Activated CD4-positive, alpha-beta memory T cell treated with anti-CD3 and anti-CD28 coated beads for 36 hours (primary cell): ENCODE results near the gene OSGIN1. TPM values are rescaled to one million over a fixed set of nuclear protein-coding genes. Genes with fewer than 3 reads are reported as not detected.
"Not testable (repeated sequence)": the region's sequence is repeated elsewhere in the genome, so short reads cannot be mapped to it uniquely, and the experiment has no call there.

Experiments
- CTCF ChIA-PET: fragments of 350-600 bp; sonication (Branson Sonifier 250); formaldehyde crosslinking; loops from one replicate; lab custom pipeline; 2021; ENCODE audit warnings: antibody characterized with exemption, inconsistent platforms; lab: Charles Lee
- POLR2A ChIA-PET: fragments of 350-600 bp; sonication (Branson Sonifier 250); formaldehyde crosslinking; loops from one replicate; lab custom pipeline; 2021; ENCODE audit warnings: antibody characterized with exemption; lab: Charles Lee
- DNase-seq: peaks from one replicate; pipeline ENCODE4 v3.0.0-alpha.2; 2020
- H3K27ac Mint-ChIP-seq: one replicate; pipeline ENCODE4 v1.8.0; 2021; ENCODE audit warnings: mixed read lengths
- H3K27me3 Mint-ChIP-seq: one replicate; pipeline ENCODE4 v1.8.0; 2021; ENCODE audit warnings: mixed read lengths
- H3K36me3 Mint-ChIP-seq: one replicate; pipeline ENCODE4 v1.8.0; 2021; ENCODE audit warnings: mixed read lengths
- H3K4me1 Mint-ChIP-seq: one replicate; pipeline ENCODE4 v1.8.0; 2021; ENCODE audit warnings: low read depth, mixed read lengths
- H3K4me3 Mint-ChIP-seq: one replicate; pipeline ENCODE4 v1.8.0; 2021; ENCODE audit warnings: mild to moderate bottlenecking, mixed read lengths
- H3K9me3 Mint-ChIP-seq: one replicate; pipeline ENCODE4 v1.8.0; 2021; ENCODE audit warnings: mixed read lengths
- intact Hi-C: fragments of 100-400 bp; cut with micrococcal nuclease; formaldehyde crosslinking; loops from one replicate; pipeline ENCODE4 v1.15.1; 2023
- total RNA-seq, 2 experiments: library from RNA; stranded (reverse); gene quantifications; one replicate each; pipeline ENCODE4 v1.2.3, GENCODE V29; 2021

OSGIN1 gene
- total RNA-seq, 2 experiments from 2014 or later, result 0.34 to 0.40 TPM

- no peaks in the 10 kb centered on the region for H3K4me1 Mint-ChIP-seq
- H3K4me3 Mint-ChIP-seq, result no peak overlapping the region
- no peak for DNase-seq
- CTCF ChIA-PET, result no interaction called here
- H3K36me3 Mint-ChIP-seq, result no peaks in the 10 kb centered on the region
- intact Hi-C loops, result no loop called here
- POLR2A ChIA-PET, result no interaction called here
- H3K27me3 Mint-ChIP-seq, result no peaks in the 10 kb centered on the region
- H3K9me3 Mint-ChIP-seq, result no peaks in the 10 kb centered on the region
- no peak overlapping the region for H3K27ac Mint-ChIP-seq
Observed at GRCh38 chr16:83937922-83938885, 14.8 kb upstream of the OSGIN1 start.

- H3K36me3 Mint-ChIP-seq, result no peaks in the 10 kb centered on the region
- intact Hi-C loops, result no loop called here
- no peak overlapping the region for H3K27ac Mint-ChIP-seq
- no peaks in the 10 kb centered on the region for H3K27me3 Mint-ChIP-seq
- DNase-seq, result no peak
- ChIA-PET POLR2A (no interaction called here), CTCF (no interaction called here)
- H3K4me1 Mint-ChIP-seq, result no peaks in the 10 kb centered on the region
- no peaks in the 10 kb centered on the region for H3K9me3 Mint-ChIP-seq
- no peak overlapping the region for H3K4me3 Mint-ChIP-seq
Observed at GRCh38 chr16:83939266-83939855, 13.7 kb upstream of the OSGIN1 start.

GRCh38 chr16:83940119-83940518 is 12.9 kb upstream of the OSGIN1 start:
- no peaks in the 10 kb centered on the region for H3K27me3 Mint-ChIP-seq
- intact Hi-C loops, result no loop called here
- CTCF ChIA-PET, result no interaction called here

GRCh38 chr16:83940630-83941378 is 12.2 kb upstream of the OSGIN1 start:
- H3K4me3 Mint-ChIP-seq, result no peak overlapping the region
- POLR2A ChIA-PET, result no interaction called here
- no peaks in the 10 kb centered on the region for H3K4me1 Mint-ChIP-seq
- DNase-seq, result no peak
- intact Hi-C loops, result no loop called here
- H3K27me3 Mint-ChIP-seq, result no peaks in the 10 kb centered on the region
- H3K36me3 Mint-ChIP-seq, result no peaks in the 10 kb centered on the region
- H3K9me3 Mint-ChIP-seq, result no peaks in the 10 kb centered on the region
- CTCF ChIA-PET, result no interaction called here
- H3K27ac Mint-ChIP-seq, result no peak overlapping the region

More at GRCh38 chr16:83940119-83940518, 12.9 kb upstream of the OSGIN1 start:
- H3K36me3 Mint-ChIP-seq, result no peaks in the 10 kb centered on the region
- no peak overlapping the region for H3K27ac Mint-ChIP-seq
- H3K4me1 Mint-ChIP-seq, result no peaks in the 10 kb centered on the region
- H3K4me3 Mint-ChIP-seq, result no peak overlapping the region
- H3K9me3 Mint-ChIP-seq, result no peaks in the 10 kb centered on the region
- POLR2A ChIA-PET, result no interaction called here
- no peak for DNase-seq

GRCh38 chr16:83941546-83941945 is 11.5 kb upstream of the OSGIN1 start:
- H3K4me3 Mint-ChIP-seq, CTCF ChIA-PET, H3K36me3 Mint-ChIP-seq, H3K27ac Mint-ChIP-seq, H3K27me3 Mint-ChIP-seq, POLR2A ChIA-PET, DNase-seq, intact Hi-C loops, H3K4me1 Mint-ChIP-seq, H3K9me3 Mint-ChIP-seq: not testable (repeated sequence)

- ChIA-PET POLR2A (no interaction called here), CTCF (no interaction called here)
- no peak for DNase-seq
- no peak overlapping the region for H3K4me3 Mint-ChIP-seq
- no peak overlapping the region for H3K27ac Mint-ChIP-seq
- intact Hi-C loops, result no loop called here
- H3K27me3 Mint-ChIP-seq, result no peaks in the 10 kb centered on the region
- no peaks in the 10 kb centered on the region for H3K36me3 Mint-ChIP-seq
- H3K4me1 Mint-ChIP-seq, result no peaks in the 10 kb centered on the region
- H3K9me3 Mint-ChIP-seq, result no peaks in the 10 kb centered on the region
Observed at GRCh38 chr16:83942074-83942473, 11.0 kb upstream of the OSGIN1 start.

- Mint-ChIP-seq H3K27me3 (no peaks in the 10 kb centered on the region), H3K36me3 (no peaks in the 10 kb centered on the region), H3K27ac (no peak overlapping the region), H3K4me1 (no peaks in the 10 kb centered on the region), H3K4me3 (no peak overlapping the region), H3K9me3 (no peaks in the 10 kb centered on the region)
- intact Hi-C loops, result no loop called here
- ChIA-PET POLR2A (no interaction called here), CTCF (no interaction called here)
- DNase-seq, result no peak
Observed at GRCh38 chr16:83942815-83943515, 10.1 kb upstream of the OSGIN1 start.

GRCh38 chr16:83943516-83944050 is 9.5 kb upstream of the OSGIN1 start:
- H3K27me3 Mint-ChIP-seq, result no peaks in the 10 kb centered on the region
- no peak for DNase-seq
- no peaks in the 10 kb centered on the region for H3K4me1 Mint-ChIP-seq
- no peak overlapping the region for H3K4me3 Mint-ChIP-seq
- H3K27ac Mint-ChIP-seq, result no peak overlapping the region
- ChIA-PET CTCF (no interaction called here), POLR2A (no interaction called here)
- no peaks in the 10 kb centered on the region for H3K36me3 Mint-ChIP-seq
- intact Hi-C loops, result no loop called here
- no peaks in the 10 kb centered on the region for H3K9me3 Mint-ChIP-seq

- Mint-ChIP-seq H3K36me3 (no peaks in the 10 kb centered on the region), H3K4me3 (no peak overlapping the region), H3K4me1 (no peaks in the 10 kb centered on the region), H3K9me3 (no peaks in the 10 kb centered on the region), H3K27ac (no peak overlapping the region), H3K27me3 (no peaks in the 10 kb centered on the region)
- intact Hi-C loops, result no loop called here
- DNase-seq, result no peak
- POLR2A ChIA-PET, result no interaction called here
- CTCF ChIA-PET, result no interaction called here
Observed at GRCh38 chr16:83945587-83945986, 7.5 kb upstream of the OSGIN1 start.

- Mint-ChIP-seq H3K4me3 (no peak overlapping the region), H3K36me3 (no peaks in the 10 kb centered on the region), H3K4me1 (no peaks in the 10 kb centered on the region), H3K9me3 (no peaks in the 10 kb centered on the region), H3K27ac (no peak overlapping the region), H3K27me3 (no peaks in the 10 kb centered on the region)
- no peak for DNase-seq
- CTCF ChIA-PET, result interaction anchor here (0.8 kb wide), 1 partner anchor 10 kb away, joined by 3 read pairs; no protein-coding TSS in a partner anchor
- intact Hi-C loops, result no loop called here
- POLR2A ChIA-PET, result no interaction called here
Observed at GRCh38 chr16:83946154-83946780, 6.8 kb upstream of the OSGIN1 start.

- Mint-ChIP-seq H3K9me3 (no peaks in the 10 kb centered on the region), H3K36me3 (no peaks in the 10 kb centered on the region), H3K27ac (no peak overlapping the region), H3K4me3 (no peak overlapping the region), H3K27me3 (no peaks in the 10 kb centered on the region), H3K4me1 (no peaks in the 10 kb centered on the region)
- intact Hi-C loops, result no loop called here
- ChIA-PET POLR2A (no interaction called here), CTCF (interaction anchor here (0.8 kb wide), 1 partner anchor 10 kb away, joined by 3 read pairs; no protein-coding TSS in a partner anchor)
- DNase-seq, result no peak
Observed at GRCh38 chr16:83946781-83947566, 6.1 kb upstream of the OSGIN1 start.
